GM19468 (cell line): ENCODE results near the gene CRACDL.

Source experiments
- ATAC-seq: cut with Tn5 transposase; IDR thresholded peaks from one replicate; pipeline ENCODE4 v1.9.1; 2021; ENCODE audit warnings: mild to moderate bottlenecking, moderate library complexity, moderate number of reproducible peaks; ENCODE audit not compliant: unreplicated experiment; ENCODE audit errors: extremely low read depth

The CRACDL gene

GRCh38 chr2:98808546-98808945, 127.5 kb downstream of the CRACDL start:
- ATAC-seq = no peak

DNA sequence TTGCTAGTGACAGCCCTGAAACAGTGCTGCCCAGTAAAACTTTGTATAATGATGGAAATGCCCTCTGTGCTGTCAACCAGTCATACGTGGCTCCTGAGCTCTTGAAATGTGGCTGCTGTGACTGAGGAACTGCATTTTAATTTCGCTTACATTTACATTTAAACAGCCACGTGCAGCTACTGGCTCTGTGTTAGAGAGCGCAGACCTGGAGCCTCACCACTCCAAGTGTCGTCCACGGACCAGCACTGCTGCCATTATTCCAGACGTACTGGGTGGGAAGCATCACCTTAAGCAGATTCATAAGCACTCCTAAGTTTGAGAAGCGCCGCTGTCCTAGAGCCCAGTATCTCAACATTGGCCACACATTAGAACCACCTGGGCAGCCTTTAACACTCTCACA, 128.1 kb downstream of the CRACDL start:
- ATAC-seq = no peak

DNA sequence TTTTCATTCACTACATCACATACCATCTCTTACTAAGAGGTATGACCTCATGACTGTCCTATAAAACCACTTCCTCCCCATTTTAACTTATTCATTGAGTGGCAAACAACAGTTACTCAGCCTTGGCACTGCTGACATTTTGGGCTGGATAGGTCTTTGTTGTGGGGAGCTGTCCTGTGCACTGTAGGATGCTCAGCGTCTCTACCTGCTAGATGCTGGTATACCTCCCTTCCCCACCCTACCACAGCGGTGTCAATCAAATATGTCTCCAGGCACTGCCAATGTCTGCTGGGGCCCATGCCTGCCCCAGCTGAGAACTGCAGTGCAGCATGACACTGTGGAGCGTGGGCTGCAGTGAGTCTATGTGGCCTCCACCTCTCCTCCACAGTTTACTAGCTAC, 128.8 kb downstream of the CRACDL start:
- no peak for ATAC-seq

DNA sequence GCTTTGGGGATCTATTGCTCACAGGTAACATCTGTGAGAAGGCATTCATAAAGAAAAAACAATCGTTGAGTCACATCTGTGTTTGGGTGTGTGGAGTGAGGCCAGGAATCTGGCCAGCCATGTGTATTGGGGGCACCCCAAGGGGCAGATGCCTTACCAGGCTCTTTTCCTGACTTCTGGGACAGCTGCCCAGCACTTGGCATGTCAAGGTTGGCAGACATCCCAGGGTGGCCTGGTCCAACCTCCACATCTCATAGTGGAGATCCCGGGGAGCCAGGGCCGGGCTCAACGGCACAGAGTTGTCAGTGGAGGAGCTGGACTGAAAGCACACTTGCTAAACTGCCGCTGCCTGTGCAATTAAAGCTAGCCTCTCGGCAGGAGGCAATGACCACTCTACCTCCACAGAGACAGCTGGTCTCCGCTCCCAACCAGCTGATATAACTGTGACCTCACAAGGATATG, 129.8 kb downstream of the CRACDL start:
- no peak for ATAC-seq

- no peak for ATAC-seq
These were observed 130.4 kb downstream of the CRACDL start for GRCh38 chr2:98805412-98806171.

GRCh38 chr2:98804736-98805135, 131.3 kb downstream of the CRACDL start:
- no peak for ATAC-seq

- no peak for ATAC-seq
These were observed 131.8 kb downstream of the CRACDL start for GRCh38 chr2:98804265-98804650.

DNA sequence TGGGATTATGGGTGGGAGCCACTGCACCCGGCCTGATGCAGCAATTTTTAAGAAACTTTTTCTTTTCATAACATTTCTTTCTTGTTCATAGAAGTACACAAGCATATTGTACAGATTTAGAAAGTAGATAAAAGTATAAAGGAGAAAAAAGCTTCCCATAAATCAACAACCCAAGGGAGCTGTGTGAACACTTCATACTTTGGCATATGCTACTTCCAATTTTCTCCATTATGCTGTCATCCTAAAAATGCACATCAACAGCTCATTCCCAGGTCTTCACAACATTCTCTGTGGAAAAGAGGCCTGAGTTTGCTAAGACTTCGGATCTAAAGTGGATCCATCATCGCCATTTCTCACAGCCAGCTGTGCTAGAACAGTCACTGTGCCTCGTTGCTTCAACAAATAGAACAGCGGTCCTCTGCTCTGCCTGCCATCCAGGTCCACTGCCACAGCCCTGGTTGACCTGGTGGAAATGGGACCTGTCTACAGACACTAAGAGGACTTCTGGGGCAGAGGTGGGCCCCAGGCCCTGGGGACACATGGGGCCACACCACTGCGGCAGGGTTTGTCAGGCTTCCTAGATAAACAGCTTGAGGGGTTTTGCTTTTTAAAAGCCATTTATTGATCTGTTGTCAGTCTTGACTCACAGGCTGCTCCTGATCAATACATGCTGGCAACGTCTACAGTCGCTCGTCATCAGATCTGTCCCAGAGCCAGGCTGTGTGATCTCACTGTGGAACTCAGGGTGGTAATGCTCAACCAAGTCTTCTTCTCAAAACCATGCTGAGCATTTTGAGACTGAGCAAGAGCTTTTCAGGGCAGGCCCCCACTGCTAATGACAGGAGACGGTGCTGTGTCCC, 132.4 kb downstream of the CRACDL start:
- ATAC-seq = no peak

- no peak for ATAC-seq
These were observed 133.7 kb downstream of the CRACDL start for GRCh38 chr2:98802344-98802743.

- no peak for ATAC-seq
These were observed 134.1 kb downstream of the CRACDL start for GRCh38 chr2:98801921-98802321.

DNA sequence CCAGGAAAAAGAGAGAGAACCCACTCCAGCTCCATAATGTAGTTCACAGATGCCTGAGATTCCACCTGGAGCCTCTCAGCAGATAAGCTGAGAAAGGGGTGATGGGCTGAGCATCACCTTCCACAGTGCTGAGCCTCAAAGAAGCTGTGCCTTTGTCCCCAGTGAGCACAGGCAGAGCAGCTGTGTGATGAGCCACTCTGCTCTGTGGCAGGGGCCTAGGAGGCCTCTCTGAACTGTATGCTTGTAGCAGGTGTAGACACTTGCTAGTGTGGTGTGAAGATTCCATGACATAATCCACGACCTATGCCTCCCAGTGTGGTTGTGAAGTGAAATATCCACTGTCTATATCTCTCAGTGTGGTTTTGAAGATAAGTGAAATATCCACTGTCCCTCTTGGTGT, 134.7 kb downstream of the CRACDL start:
- no peak for ATAC-seq

DNA sequence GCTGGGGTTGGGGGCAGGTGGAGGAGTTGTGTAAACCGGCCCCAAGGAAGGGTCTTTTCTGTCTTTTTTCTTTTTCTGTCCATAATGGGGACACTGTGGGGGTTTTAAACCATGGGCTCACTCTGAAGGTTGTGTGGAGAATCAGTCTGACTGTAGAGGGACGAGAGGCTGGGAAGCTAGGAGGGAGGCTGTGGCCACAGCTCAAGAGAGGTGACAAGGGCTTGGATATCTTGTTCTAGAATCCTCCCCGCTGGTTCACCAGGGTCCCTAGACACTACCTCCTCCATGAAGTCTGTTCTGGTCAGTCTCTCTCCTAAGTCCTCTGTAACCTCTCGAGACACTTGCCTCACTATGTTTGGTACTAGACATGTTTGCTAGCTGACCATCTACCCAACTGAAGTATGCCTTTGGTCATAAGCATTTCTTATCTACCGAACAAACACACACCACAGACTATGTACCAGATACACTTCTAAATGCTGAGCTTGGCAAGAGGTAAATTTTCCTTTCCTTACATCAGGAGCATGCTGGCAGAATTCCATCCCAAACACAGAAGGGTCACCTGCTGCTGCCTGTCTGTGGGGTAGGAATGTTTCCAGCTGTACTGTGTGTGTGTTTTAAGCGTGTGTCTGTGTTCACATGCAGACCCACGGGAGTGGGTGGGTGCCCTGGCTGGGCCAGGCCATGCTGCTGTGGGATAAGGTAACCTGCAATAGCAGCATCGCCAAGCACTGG, 135.5 kb downstream of the CRACDL start:
- no peak for ATAC-seq

GRCh38 chr2:98799375-98800329, 136.4 kb downstream of the CRACDL start:
- ATAC-seq = no peak

DNA sequence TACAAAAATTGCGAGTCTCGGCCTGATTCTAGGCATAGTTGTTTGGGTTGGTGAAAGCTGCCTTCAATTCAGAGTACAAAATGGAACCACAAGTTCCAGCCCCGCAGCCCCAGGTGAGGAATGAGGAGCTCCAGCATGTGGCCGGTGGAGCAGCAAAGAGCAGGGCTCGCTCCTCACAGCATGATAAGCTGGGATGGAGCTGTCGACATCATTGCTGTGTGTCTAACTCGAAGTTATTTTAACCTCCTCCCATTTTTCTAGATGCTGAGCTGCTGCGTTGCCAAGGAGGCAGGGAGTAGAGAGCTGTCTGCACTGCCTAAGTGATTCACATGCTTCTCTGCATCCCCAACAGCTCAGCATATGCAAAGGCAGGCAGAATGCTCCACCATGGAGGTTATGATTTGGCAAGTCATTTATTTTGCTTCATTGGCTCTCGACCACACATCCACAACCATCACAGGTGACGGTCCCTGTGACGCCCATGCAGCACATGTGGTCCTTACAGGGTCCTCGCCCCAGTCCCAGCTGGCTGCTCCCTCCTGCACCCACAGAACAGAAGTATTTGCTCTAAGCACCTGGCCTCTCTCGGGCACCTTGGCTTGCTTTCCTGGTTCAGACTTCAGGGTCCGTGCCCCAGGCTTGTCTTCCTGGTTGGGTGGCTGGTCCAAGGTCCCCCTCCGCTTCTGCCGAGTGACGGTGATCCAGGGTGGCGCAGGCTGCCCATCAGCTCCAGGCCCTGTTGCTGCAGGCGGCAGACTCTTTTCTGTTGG, 139.1 kb downstream of the CRACDL start:
- ATAC-seq = no peak

GRCh38 chr2:98795891-98796676, 139.9 kb downstream of the CRACDL start:
- no peak for ATAC-seq

DNA sequence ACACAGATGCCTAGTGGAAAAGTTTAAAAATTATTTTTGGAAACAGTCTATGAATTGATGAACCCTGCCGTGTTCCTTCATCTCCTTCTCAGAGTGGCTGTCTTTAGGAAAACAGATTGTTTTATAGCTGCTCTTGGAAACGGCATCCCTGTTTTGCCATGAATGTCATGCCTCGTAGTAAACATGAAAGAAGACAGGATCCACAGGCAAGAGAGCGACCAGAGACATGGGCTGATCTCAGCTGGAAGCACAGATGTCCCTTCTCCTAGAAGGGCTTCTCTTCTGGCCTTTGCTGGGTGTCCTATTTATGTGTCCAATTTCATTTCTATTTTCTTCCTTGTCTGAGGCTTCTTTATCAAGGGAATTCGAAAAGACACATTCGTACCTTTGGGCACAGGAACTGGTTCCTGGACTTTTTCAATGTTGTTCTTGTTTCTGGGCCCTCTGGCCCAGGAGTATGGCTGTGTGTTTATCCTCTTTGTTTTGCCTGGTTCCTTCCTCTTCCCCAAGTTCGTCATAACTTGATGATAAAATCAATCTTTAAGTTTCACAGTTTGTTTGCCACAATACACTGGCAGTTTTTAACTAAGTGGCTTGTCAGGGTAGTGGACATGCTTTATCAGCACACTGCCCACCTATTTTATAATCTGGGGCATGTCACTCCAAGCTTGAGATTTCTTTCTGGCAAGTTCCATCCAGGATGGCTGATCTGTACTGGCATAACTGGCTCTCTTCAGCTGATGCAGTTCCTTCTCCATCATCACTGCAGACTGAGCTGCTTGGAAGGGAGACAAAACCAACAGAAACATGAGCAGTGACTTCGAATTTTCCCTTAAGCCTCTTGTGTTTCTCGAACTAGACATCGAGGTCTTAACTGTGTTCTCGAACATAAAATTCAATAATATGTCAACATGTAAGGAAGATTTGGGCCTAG, 141.9 kb downstream of the CRACDL start:
- no peak for ATAC-seq

- ATAC-seq = no peak
These were observed 142.8 kb downstream of the CRACDL start for GRCh38 chr2:98793275-98793674.
